ENCODE data around the gene CLTC.

DNA sequence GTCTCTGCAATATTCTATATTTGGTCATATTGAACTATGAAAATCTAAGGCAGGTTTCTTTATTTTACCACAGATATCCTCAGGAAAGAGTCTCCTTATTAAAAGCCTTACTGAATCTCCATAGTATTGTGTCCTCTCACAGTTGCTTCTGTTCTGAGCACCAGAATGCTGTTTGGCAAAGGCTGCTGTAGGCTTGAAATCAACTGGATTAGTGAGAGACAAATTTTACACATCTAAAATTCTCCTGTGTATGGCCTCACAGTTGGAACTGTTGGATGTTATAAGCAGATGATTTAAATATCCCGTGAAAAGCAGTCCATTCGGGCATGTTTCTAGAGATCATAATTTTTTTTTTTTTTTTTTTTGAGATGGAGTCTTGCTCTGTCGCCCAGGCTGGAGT is 9.5 kb downstream of the CLTC start:
- TF ChIP-seq POLR2A (IDR thresholded peaks at IDR 0.05; ENCODE audit: low read length) (no peak), GATA1 (IDR thresholded peaks at IDR 0.05; ENCODE audit: low read depth, low read length) (no peak)
